ENCODE measurements around the gene TCTN2. TPM values are rescaled to one million over a fixed set of nuclear protein-coding genes. Genes with fewer than 3 reads are reported as not detected.

The TCTN2 gene
- total and polyA plus RNA-seq, 9 of the 15 experiments (the other 6 are each of a cell fraction or from before 2014, with no cell fraction given), result 0.58 to 5.5 (median 3.6) TPM

GRCh38 chr12:123634142-123634561, 36.8 kb upstream of the TCTN2 start (continued):
- TF ChIP-seq ARID3A (IDR thresholded peaks at IDR 0.05; ENCODE audit: borderline replicate concordance, low read depth, low read length), result no peak
- 0 out of 2 replicates have a peak, but pooled peaks have one; percentile 34 for TF ChIP-seq ZNF717 (CRISPR knock-in tag; IDR thresholded peaks at IDR 0.05)
- TF ChIP-seq ATF3 (IDR thresholded peaks at IDR 0.05), result peak; percentile 56
- no peak for TF ChIP-seq ATF3 (CRISPR knock-in tag; conservative IDR thresholded peaks at IDR 0.05)

GRCh38 chr12:123643911-123644310, 27.0 kb upstream of the TCTN2 start:
- no peak overlapping the region for H3K27ac ChIP-seq (ENCODE audit: extremely low read depth, low read depth, low read length)
- no peak overlapping the region for H2AFZ ChIP-seq (ENCODE audit: low read depth, low read length)
- H3K9me3 ChIP-seq (replicated peaks; ENCODE audit: control insufficient read depth, insufficient read depth, low read depth, low read length), result no peaks in the 10 kb centered on the region
- DNase-seq (ENCODE audit: extremely low read depth in 1 of 4, low spot score in 3 of 4) (no peak), FAIRE-seq (no peak), ATAC-seq (no peak)
- H3K27me3 ChIP-seq (ENCODE audit: control insufficient read depth in 2 of 2, insufficient read depth in 2 of 2, low read length in 2 of 2), result no peaks in the 10 kb centered on the region
- WGBS (ENCODE audit: insufficient coverage, low coverage, missing lambda C conversion rate), result 94% methylated on average over 7 of the region's 7 CpGs
- POLR2A ChIA-PET, result interaction anchor here (0.6 to 1.2 kb wide), 2 partner anchors 13 to 809 kb away, joined by 3 read pairs; no protein-coding TSS in a partner anchor
- peaks cover 19% of the 10 kb centered on the region for H3K79me2 ChIP-seq (ENCODE audit: control insufficient read depth, insufficient read depth, low read length)
- TF ChIP-seq KLF1 (tag; IDR thresholded peaks at IDR 0.05), result no peak
- TF ChIP-seq THRA (IDR thresholded peaks at IDR 0.05), result no peak
- TF ChIP-seq RBBP5 (IDR thresholded peaks at IDR 0.05; ENCODE audit: borderline replicate concordance, insufficient read depth, low read length, poor library complexity, severe bottlenecking), result no peak
- TF ChIP-seq ZNF165 (CRISPR knock-in tag; IDR thresholded peaks at IDR 0.05; ENCODE audit: borderline replicate concordance), result no peak
- no peak for TF ChIP-seq RFX7 (CRISPR knock-in tag; IDR thresholded peaks at IDR 0.05)
- no peak for TF ChIP-seq KAT7 (CRISPR knock-in tag; IDR thresholded peaks at IDR 0.05; ENCODE audit: borderline replicate concordance)
- no TSS peak for BruUV-seq (replicated peaks)
- CTCF ChIA-PET (ENCODE audit: low intra/inter-chr PET ratio), result no interaction called here
- H3K4me3 ChIP-seq, result no peak overlapping the region
- H3K36me3 ChIP-seq (ENCODE audit: control insufficient read depth, insufficient read depth, low read length), result peaks cover 91% of the 10 kb centered on the region
- no peak overlapping the region for H3K9ac ChIP-seq (ENCODE audit: insufficient read depth in 1 of 2, low read depth in 2 of 2, low read length in 2 of 2)
- H4K20me1 ChIP-seq (replicated peaks; ENCODE audit: control insufficient read depth, insufficient read depth, low read length), result no peaks in the 10 kb centered on the region
- in situ Hi-C loops (cut with MboI), result no loop called here
- intact Hi-C loops (cut with micrococcal nuclease), result no loop called here
- no peaks in the 10 kb centered on the region for H3K9me1 ChIP-seq (ENCODE audit: control insufficient read depth, insufficient read depth, low read length)
- H3K4me1 ChIP-seq (replicated peaks in 1 of 2; ENCODE audit: control insufficient read depth in 2 of 2, insufficient read depth in 2 of 2, low read length in 2 of 2), result no peaks in the 10 kb centered on the region
- H3K4me2 ChIP-seq (ENCODE audit: insufficient read depth, low read length), result no peak overlapping the region

All from K562 (cell line).